Urinary bladder (tissue), 4 donors: ENCODE results near the gene MATK. TPM values are rescaled to one million over a fixed set of nuclear protein-coding genes. Genes with fewer than 3 reads are reported as not detected.

ENCODE experiments used
- DNase-seq: peaks from one replicate; pipeline ENCODE4 v3.0.0-alpha.2; 2015; ENCODE audit errors: extremely low spot score
- H3K27ac ChIP-seq: one replicate; pipeline ENCODE4 v1.5.1; 2013; ENCODE audit warnings: low read depth, mild to moderate bottlenecking, moderate library complexity
- H3K36me3 ChIP-seq: one replicate; pipeline ENCODE4 v1.6.1; 2013; ENCODE audit warnings: mild to moderate bottlenecking, moderate library complexity; ENCODE audit not compliant: insufficient read depth
- H3K4me1 ChIP-seq: one replicate; pipeline ENCODE4 v1.6.1; 2013; ENCODE audit warnings: mild to moderate bottlenecking, moderate library complexity; ENCODE audit not compliant: insufficient read depth
- H3K4me3 ChIP-seq: one replicate; pipeline ENCODE4 v1.5.1; 2013; ENCODE audit warnings: low read depth, low read length
- WGBS: extraction: QIAGEN DNeasy Blood & Tissue Kit; methylation state at CpG from one replicate; pipeline ENCODE4 v1.1.7; 2013; 5-methylcytosine and 5-hydroxymethylcytosine counted together
- polyA plus RNA-seq: library from polyadenylated mRNA; stranded (reverse); fragments of 200-250 nt; gene quantifications from one replicate; pipeline ENCODE4 v1.2.3, GENCODE V29; 2013
- small RNA-seq: library from RNA; depleted of rRNA; stranded (forward); fragments of <200 nt; gene quantifications from one replicate; pipeline ENCODE3, GENCODE V24; 2014
- total RNA-seq: library from RNA; depleted of rRNA; stranded (reverse); fragments of >200 nt; gene quantifications from one replicate; pipeline ENCODE4 v1.2.3, GENCODE V29; 2014
- donor health status: healthy with polysubstance abuse.
- donor health status: healthy.

The MATK gene
- total and polyA plus RNA-seq, 2 donors, result 0.53 to 1.3 TPM

DNA sequence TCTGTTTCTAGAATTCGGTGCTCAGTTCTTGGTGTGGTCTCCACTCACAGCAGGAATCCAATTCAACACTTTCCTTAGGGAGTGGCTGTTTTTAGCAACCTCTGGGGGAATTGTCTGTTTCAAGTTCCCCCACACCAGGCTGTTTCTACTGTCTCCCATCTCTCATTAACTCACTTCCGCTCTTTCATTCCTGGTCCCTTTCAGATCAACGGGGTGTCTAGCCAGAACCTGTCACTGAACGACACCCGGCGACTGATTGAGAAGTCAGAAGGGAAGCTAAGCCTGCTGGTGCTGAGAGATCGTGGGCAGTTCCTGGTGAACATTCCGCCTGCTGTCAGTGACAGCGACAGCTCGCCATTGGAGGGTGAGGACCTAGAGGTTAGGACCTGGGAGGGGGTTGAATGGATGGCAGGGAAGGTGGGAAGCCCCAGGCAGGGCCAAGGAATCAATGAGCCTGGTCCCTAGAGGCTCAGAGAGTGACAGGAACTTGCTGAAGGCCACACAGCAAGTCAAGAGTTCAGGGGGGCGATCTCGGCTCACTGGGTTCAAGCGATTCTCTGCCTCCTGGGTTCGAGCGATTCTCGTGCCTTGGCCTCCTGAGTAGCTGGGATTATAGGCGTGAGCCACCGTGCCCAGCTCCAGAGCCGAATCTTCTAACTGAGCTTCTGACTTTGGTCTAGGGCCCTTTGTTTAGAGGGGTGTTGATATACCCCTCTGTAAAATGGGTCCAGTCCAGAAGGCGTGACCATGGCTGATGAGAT, 52.5 kb downstream of the MATK start:
- no peak for DNase-seq
- Histone ChIP-seq H3K4me3 (no peak overlapping the region), H3K27ac (no peak overlapping the region), H3K36me3 (no peaks in the 10 kb centered on the region), H3K4me1 (no peaks in the 10 kb centered on the region)
- 82% methylated on average over 20 of the region's 20 CpGs for WGBS

DNA sequence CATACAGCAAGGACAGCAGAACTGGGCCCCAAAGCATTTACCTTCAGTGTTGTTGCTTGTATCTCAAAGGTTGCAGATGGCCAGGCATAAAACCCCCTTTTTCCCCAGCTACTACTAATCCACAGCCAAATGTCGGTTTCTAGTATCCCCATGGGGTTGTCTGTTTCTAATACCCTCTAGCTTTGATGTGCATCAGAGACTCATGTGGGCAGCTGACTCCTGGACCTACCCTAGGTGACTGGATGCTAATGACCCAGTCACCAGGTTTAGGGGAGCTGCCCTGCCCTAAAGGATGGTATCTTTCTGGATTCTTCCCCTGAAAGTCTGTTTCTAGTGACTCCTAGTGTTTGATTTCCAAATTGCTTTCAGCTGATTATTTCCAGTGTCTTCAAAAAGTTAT, 54.1 kb downstream of the MATK start:
- H3K4me3 ChIP-seq, result no peak overlapping the region
- WGBS, result 87% methylated on average over 1 of the region's 1 CpG
- no peaks in the 10 kb centered on the region for H3K36me3 ChIP-seq
- no peak for DNase-seq
- H3K4me1 ChIP-seq, result no peaks in the 10 kb centered on the region
- no peak overlapping the region for H3K27ac ChIP-seq

DNA sequence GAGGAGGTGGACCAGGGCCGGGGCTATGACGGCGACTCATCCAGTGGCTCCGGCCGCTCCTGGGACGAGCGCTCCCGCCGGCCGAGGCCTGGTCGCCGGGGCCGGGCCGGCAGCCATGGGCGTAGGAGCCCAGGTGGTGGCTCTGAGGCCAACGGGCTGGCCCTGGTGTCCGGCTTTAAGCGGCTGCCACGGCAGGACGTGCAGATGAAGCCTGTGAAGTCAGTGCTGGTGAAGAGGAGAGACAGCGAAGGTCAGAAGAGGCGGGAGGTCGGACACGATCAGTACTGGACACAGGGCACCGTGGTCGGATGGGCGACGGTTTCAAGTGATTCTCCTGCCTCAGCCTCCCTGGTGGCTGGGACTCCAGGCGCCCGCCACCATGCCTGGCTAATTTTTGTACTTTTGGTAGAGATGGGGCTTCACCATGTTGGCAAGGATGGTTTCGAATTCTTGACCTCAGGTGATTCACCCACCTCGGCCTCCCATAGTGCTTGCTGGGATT, 55.7 kb downstream of the MATK start:
- Histone ChIP-seq H3K4me1 (no peaks in the 10 kb centered on the region), H3K27ac (no peak overlapping the region), H3K36me3 (no peaks in the 10 kb centered on the region), H3K4me3 (no peak overlapping the region)
- WGBS, result 93% methylated on average over 32 of the region's 32 CpGs
- no peak for DNase-seq

Small RNA genes within 50 kb of the gene (small RNA-seq; reads per million reads assigned to genes)
- not detected for gene AC005777.1

Other genes with a start within 250 kb of the MATK start
- gene TEKTIP1, start 247.2 kb downstream of the MATK start, total RNA-seq, result not detected
- gene TEKTIP1, start 247.2 kb downstream of the MATK start, polyA plus RNA-seq, result 0.79 TPM
- gene MFSD12, start 228.8 kb downstream of the MATK start, total RNA-seq, result 19.3 TPM
- gene MFSD12, start 228.8 kb downstream of the MATK start, polyA plus RNA-seq, result 38.6 TPM
- 30.6 TPM for gene HMG20B, start 213.4 kb downstream of the MATK start, total RNA-seq
- 109 TPM for gene HMG20B, start 213.4 kb downstream of the MATK start, polyA plus RNA-seq
- gene GIPC3, start 200.9 kb downstream of the MATK start, total RNA-seq, result 0.11 TPM
- 0.94 TPM for gene GIPC3, start 200.9 kb downstream of the MATK start, polyA plus RNA-seq
- 1.4 TPM for gene TBXA2R, start 179.5 kb downstream of the MATK start, total RNA-seq
- 3.8 TPM for gene TBXA2R, start 179.5 kb downstream of the MATK start, polyA plus RNA-seq
- 11.1 TPM for gene CACTIN, start 159.6 kb downstream of the MATK start, total RNA-seq
- gene CACTIN, start 159.6 kb downstream of the MATK start, polyA plus RNA-seq, result 27.7 TPM
- gene PIP5K1C, start 85.9 kb downstream of the MATK start, total RNA-seq, result 17.1 TPM
- gene PIP5K1C, start 85.9 kb downstream of the MATK start, polyA plus RNA-seq, result 60.8 TPM
- gene TJP3, start 78.0 kb downstream of the MATK start, total RNA-seq, result 3.1 TPM
- 2.8 TPM for gene TJP3, start 78.0 kb downstream of the MATK start, polyA plus RNA-seq
- 10.4 TPM for gene APBA3, start 24.7 kb downstream of the MATK start, total RNA-seq
- gene APBA3, start 24.7 kb downstream of the MATK start, polyA plus RNA-seq, result 21.7 TPM
- gene MRPL54, start 23.7 kb downstream of the MATK start, total RNA-seq, result 23.0 TPM
- gene MRPL54, start 23.7 kb downstream of the MATK start, polyA plus RNA-seq, result 61.9 TPM
- not detected for gene RAX2, start 14.2 kb downstream of the MATK start, total RNA-seq
- gene RAX2, start 14.2 kb downstream of the MATK start, polyA plus RNA-seq, result not detected
- gene ZFR2, start 82.7 kb upstream of the MATK start, total RNA-seq, result not detected
- 0.38 TPM for gene ZFR2, start 82.7 kb upstream of the MATK start, polyA plus RNA-seq
- 1.3 TPM for gene ATCAY, start 94.3 kb upstream of the MATK start, total RNA-seq
- 0.63 TPM for gene ATCAY, start 94.3 kb upstream of the MATK start, polyA plus RNA-seq
- gene NMRK2, start 146.7 kb upstream of the MATK start, total RNA-seq, result 1.3 TPM
- gene NMRK2, start 146.7 kb upstream of the MATK start, polyA plus RNA-seq, result 0.67 TPM
- gene DAPK3, start 184.7 kb upstream of the MATK start, total RNA-seq, result 71.9 TPM
- 129 TPM for gene DAPK3, start 184.7 kb upstream of the MATK start, polyA plus RNA-seq
- 1,323 TPM for gene EEF2, start 199.1 kb upstream of the MATK start, total RNA-seq
- 1,969 TPM for gene EEF2, start 199.1 kb upstream of the MATK start, polyA plus RNA-seq
- gene PIAS4, start 221.4 kb upstream of the MATK start, total RNA-seq, result 20.2 TPM
- gene PIAS4, start 221.4 kb upstream of the MATK start, polyA plus RNA-seq, result 25.3 TPM